H1 (cell line): ENCODE measurements around the gene PRDM10. TPM values are rescaled to one million over a fixed set of nuclear protein-coding genes. Genes with fewer than 3 reads are reported as not detected.

Source experiments
- NANOG ChIP-seq: IDR thresholded peaks from 2 replicates; pipeline ENCODE4 v1.6.1; 2011; ENCODE audit warnings: low read length, low read depth, mild to moderate bottlenecking, inconsistent platforms; ENCODE audit not compliant: insufficient read depth, poor library complexity, severe bottlenecking
- RXRA ChIP-seq: IDR thresholded peaks from 2 replicates; pipeline ENCODE4 v1.6.1; 2011; ENCODE audit warnings: low read depth, mild to moderate bottlenecking, low read length, moderate library complexity; ENCODE audit not compliant: insufficient read depth
- TAF1 ChIP-seq: IDR thresholded peaks from 2 replicates; pipeline ENCODE4 v1.6.1; 2011; ENCODE audit warnings: mild to moderate bottlenecking, low read depth, low read length
- polyA plus RNA-seq, 7 experiments: library from polyadenylated mRNA; depleted of rRNA in 3 of 7; stranded (reverse) in 5 of 7; unstranded in 2 of 7; fragments of >200 nt in 5 of 7; fragments of 200-250 nt in 2 of 7; gene quantifications; 1 replicate in 5 of 7; 2 replicates in 1 of 7; 4 replicates in 1 of 7; pipeline versions ENCODE4 v1.2.1 to v1.2.3, GENCODE V29; 2011 to 2013; ENCODE audit warnings: missing spikeins in 2 of 7, mixed read lengths in 2 of 7
- total RNA-seq: library from RNA; stranded (reverse); fragmentation: NEBNext Ultra II Directional; extraction: Animal tissue kit (Norgen Biotek cat#: 25700); gene quantifications from 2 replicates; pipeline ENCODE4 v1.2.1, GENCODE V29; 2021

The PRDM10 gene
- total and polyA plus RNA-seq, 2 of the 8 experiments (the other 6 are each of a cell fraction or from before 2014, with no cell fraction given) = 15.5 to 19.2 TPM

GRCh38 chr11:129938764-129939163 lies 63.9 kb downstream of the PRDM10 start (continued):
- TF ChIP-seq NANOG (no peak), RXRA (no peak), TAF1 (no peak)
